ENCODE data around the gene HAND2.
A peak's percentile ranks its signal among the peaks of the same experiment; 100 is the strongest.

Gene HAND2

DNA sequence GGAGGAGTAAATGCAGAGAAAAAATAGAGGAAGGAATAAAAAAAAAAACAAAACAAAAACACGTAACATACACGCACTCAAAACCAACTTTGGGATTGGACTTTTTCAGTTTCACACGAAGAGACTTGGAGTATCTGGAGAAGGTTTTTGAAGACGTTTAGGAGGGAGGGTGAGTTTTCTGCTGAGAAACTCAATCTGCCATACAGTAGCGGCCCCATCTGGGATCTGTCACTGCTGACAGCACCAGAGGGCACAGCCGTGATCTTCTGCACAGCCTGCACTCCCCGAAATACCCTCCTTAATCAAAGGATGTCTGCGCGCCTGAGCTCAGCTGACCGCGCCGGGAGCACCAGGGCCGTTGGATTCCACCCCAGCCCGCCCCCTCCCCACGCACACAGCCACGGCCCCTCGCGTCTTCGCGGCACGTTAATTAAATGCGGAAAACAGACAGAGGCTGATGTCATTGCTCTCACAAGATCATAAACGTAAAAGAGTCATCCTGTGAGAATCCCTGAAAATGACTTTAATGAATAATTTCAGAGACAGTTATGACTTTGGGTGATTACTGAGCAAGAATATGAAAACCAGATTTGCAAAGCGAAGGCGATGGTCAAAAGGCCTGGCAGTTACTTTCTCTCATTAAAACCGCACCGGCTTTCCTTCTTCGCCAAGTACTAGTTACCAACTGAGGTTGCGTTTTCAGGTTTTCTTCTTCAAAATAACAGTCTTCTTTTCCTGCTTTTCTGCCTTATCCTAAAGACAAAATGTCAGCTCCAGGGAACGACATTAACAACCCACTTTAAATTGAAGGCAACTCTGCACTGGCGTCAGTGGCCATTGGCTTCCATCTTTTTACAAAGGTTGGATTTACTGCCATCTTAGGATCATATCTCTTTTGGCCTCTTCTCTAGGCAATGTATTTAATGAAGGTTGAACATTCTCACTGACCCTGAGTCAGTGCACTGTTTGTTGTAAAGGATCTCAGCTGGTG lies 10.6 kb downstream of the HAND2 start:
- DNase-seq: no peak

DNA sequence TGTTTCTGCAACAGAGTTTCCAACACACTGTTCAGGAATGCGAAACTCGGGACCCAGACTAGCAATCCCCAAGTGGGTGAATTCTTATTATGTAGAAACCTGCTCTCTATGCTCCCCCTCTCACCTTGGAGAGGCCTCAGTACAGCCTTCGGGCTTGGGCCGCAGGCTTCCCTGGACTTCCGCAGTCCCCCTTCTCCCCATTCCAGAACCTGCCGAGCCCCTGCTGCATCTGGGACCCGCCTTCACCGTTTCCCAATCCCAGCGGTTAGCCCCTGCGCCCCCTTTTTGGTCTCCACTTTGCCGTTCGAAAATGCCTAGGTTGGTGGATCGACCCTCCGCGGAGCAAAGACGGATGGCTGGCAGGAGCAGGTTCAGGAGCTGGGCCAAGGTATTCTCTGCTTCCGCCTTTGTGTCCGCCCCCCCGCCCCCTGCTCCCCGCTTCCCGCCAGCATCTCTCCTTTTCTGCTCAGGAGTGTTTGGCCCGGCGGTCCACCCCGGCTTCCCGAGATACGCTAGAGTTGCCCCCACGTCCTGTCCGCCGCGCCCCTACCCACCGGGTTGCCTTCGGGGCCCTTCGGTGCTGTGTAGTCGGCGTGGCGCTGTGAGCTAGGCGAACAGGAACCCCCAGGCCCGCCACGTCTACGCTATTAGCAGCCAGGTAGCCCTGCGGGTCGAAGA lies 11.5 kb downstream of the HAND2 start:
- no peak for DNase-seq

DNA sequence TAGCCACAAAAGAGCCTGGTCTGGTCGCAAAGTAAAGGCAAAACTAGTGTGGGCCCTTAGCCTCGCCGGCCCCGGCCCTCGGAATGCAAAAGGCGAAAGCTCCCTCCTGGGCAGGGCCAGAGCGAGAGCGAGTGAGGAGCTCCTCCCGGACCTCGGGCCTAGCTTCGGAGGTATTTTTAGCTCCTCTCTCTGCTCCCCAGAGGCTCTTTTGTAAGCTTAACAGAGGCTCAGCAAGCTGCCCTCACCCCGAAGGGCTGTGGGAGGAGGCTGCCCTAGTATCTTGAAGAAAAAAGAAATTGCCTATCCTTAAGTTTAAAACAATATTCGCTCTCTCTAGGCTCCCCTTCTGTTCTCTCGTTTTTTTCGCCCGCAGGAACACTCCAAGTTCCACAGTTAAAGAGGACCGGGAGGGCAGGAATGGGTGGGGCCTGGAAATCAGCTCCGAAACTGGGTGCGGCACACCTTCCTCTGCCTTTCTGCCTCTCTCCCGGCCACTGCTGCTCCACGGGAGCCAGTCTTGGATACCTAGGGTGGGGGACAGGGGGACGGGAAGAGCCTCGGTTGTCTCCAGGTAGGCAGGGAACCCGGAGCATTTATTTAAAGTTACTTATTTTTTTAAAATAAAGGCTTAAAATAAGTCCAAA lies 12.1 kb downstream of the HAND2 start:
- DNase-seq: no peak

DNA sequence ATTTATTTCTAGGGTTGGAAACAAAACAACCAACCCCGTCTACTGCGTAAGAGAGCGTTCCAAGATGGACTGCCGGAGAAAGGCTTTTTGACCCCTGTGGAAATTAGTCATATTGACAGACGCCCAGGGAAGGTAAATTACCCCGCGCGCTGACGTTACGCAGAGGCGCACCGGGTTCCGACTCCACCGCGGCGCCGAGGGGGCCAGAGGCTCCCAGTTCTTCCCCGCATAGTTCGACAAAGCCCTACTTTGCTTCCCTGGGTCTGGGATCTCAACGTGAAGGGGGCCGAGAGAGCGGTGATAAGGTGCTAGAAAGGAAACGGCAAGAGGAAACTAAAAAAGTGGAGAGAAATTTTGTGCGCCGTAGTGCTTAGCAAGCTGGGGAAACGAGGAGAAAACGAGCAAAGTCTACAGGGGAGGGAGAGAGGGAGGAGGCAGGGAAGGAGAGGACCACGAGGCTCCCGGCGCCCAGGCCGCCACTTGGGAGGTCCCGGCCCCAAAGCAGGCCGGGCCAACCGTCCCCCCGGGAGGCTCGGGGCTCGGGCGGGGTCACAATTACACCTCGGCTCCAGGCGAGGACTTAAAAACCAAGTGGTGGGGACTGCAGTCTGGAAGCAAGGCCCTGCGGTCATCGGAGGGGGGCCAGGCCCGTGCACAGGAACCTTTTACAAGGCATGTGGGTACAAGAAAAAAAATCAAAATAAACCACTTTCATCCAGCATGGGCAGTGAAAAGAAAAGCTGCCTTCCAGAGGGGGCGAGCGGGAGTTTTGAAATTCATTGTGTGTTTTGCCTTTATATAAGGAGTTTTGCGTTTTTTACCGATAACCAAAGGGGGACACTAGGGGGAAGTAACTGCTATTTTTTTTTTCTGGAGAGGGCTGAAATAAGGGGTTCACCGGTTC lies 13.2 kb downstream of the HAND2 start:
- DNase-seq: no peak

DNA sequence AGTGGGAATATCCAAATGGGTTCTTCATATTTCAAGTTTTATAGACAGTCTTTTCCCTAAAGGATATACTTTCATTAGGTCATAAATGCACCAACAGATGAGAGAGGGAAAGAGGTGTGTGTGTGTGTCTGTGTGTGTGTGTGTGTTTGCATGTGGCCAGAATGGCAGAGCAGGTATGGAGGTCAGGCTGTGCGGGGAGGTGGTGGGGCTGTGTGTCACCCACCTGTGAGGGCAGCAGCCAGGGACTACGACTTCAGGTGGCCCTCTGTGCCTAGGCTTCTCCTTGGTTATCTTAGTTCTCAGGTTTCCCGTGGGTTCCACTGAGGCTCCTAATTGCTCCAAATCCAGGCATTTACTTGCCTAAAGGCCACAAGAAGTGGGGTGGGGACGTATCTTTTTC lies 14.6 kb downstream of the HAND2 start:
- no peak for DNase-seq

DNA sequence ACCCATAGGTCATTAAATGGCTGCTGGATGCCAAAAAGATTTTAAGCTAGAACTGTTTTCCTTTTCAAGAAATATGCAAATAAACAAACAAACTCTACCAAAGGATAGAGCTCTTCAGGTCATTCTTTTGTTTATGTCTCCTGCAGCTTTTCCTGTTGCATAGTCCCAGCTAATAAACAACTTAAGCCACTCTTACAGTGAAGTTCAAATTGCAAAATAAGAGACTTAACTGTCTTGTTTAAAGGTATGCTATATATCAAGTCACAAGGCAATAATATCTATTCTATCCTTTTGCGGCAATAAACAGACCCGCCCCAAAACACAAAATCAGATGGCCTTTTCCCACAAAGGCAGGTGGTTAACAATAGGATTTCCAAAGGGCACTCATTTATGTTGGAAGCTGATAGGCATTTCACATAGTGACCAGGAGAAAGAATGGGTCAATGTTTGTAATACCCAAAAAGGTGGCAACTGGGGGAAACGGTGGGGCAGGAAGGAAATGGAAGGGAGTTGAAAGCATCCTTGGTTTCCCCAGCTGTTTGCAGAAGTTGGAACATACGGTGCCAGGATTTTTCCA lies 15.3 kb downstream of the HAND2 start:
- no peak for DNase-seq

DNA sequence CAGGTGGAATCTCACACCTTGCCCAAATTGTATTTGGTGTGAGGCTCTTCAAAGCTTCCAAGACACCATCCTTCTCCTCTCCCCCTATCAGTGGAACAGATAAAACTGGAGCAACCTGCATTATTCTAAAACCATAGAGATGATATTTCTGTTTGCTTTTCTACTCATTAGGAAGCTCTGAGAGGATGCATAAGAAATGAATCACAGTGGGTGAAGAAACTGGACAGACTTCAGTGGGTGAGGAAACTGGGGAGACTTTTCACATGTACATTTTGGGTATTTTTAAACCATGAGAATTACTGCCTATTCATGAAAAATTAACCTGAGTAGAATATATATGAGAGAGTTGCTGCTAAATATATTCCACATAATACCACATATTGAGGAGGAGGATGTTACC lies 16.4 kb downstream of the HAND2 start:
- no peak for DNase-seq

DNA sequence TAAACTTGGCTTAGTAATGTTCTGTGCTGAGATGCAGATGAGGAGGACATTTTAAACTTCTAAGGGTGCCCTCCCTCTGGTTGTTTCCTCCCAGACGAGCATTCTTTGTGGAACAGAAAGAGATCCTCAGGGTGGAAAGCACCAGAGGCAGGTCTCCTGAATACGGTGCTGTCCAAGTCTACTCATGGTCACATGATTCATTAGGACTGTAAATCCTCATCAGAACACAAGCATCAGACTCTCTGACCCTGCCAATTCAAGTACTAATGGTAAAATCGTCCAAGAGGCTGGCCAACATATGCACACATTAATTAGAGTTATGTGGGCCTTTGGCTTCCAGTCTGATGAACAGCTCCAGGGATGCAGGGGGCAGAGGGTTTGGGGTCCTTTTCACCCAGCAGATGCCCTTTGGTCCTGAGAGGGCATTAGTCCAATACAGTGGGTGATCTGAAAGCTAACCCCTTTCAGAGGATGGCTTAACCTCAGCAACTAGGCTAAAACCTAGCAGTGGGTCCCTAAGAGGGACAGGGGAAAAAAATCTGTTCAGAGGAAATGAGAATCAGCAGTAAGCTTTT lies 18.2 kb downstream of the HAND2 start:
- no peak for DNase-seq

DNA sequence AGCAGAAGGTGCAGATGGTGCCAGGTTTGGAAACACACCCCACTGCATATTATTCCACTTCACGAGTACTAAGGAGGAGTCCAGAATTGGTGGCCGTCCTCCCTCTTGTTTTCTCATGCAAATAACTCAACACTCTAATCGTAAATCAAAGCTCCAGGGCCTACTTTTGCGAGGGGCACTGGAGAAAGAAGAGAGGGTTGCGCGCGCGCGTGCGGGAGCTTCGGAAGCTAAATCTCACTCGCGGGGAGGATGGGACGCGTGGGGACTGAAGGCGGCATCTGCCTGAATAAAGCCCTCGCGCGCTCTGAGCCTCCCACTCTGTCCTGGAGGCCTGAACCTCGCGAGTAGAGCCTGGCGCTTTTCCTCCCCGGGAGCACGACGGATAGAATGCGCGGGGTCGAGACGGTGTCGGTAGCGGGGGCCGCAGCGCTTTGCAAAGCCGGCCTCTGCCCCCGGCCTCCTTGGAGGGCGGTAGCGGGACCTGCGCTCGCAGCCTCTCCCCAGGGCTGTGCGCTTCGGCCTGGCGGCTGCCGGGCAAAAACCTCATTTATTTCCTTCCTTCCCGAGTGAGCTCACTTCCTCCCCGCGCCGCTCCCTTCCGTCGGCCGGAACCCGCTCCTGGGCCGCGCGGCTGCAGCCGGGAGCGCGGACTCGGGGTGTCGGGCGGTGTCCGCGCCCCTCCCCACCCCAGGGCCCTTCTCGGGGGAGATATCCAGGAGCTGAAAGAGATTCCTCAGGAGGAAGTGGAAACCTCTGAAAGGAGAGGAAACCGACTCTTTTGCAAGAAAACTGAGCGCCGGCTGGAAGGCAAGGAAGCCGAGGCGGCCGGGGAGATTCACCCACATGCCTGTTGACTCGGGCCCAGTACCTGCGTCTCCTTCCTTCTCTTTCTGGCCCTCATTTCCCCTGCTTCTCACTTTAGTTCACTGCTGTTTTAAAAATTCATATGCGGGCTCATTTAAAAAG lies 20.7 kb downstream of the HAND2 start:
- no peak for DNase-seq

DNA sequence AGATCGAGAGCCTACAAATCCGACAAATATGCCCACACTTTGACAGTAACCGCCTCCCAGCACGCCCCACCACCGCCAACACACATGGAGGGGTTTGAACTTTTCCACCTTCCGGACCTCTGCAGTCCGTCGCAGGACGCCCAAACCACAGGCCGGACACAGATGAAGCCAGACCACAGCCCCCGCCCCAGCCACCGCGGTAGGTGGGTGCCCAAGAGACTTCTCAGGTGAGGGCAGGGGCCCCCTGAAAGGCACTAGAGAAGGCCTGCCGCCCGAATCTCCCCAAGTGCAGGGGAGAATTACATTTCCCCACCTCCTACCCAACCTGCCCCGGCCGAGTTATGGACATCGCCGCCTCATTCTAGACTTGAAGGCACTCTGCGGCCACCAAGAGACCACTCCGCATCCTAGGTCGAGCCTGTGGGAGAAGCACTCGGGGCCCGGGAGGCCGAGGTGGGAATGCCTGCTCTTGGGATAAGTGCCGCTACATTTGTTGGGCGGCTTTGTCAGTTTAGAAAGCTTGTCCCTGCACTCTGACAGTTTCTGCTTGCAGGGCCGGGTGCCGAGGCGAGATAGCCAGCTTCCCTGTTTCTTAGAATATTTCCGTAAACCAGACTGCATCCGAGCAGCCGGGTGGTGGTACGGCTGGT lies 21.5 kb downstream of the HAND2 start:
- DNase-seq: no peak

DNA sequence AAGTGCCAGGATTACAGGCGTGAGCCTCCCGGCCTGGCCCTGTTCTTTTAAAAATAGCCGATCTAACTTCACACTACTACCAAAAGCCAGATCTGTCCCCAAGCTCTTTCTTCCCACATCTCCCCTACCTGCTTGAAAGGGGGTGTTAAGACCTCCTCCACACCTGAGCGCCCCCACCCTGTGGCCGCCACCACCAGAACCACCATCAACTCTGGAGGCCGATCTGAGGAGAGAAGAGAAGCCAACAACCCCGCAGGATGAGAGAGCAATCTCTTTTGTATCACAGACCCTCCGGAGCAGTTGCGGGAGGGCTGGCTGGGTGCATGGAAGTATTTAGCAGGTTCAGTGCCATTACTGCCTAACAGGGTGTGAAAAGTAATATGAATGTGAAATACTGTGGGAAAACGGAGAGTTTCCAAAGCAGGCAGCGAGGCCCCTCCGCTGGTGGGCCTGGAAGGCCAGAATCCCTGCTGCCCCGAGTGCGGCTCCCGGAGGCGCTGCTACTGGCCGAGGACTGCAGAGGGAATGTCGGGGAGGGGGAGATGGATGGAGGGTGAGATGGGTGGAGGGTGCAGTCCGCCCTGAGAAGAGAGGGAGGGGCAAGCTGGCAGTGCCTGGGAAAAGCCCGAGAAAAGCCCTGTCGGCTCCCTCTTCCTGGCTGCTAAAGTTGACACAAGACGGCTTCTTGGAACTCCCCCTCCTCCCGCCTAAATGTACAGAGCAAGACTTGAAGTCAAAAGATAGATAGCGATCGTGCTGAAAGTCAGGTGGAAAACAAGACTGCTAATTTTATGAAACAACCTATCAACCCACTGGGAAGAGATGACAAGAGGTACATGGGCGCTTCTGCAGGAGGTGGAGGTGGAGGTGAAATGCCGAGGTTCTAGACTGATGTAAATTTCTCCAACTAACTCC lies 22.3 kb downstream of the HAND2 start:
- DNase-seq: no peak

DNA sequence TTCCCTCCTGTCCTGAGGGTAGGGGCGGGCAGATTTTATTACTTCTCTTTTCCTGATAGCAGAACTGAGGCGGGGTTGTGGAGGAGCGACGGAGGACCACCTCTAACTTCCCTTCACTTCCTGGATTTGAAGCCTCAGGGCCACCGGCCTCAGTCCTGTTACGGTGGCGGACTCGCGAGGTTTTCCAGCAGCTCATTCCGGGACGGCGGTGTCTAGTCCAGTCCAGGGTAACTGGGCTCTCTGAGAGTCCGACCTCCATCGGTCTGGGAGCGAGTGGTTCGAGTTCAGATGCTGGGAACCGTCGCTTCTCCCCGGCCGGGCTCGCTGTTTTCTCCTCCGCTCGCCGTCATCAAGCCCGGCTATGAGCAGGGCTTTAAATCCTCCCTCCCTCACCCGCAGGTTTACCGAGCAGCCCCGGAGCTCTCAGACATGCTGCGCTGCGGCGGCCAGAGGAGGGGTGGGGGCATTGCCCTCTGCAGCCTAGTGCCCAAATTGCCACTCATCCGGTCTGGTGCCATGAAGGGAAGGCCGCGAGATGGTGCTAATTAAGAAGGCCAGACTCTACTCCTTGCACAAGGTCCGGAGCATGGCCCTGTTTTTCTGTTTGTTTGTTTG lies 23.3 kb downstream of the HAND2 start:
- DNase-seq: no peak

DNA sequence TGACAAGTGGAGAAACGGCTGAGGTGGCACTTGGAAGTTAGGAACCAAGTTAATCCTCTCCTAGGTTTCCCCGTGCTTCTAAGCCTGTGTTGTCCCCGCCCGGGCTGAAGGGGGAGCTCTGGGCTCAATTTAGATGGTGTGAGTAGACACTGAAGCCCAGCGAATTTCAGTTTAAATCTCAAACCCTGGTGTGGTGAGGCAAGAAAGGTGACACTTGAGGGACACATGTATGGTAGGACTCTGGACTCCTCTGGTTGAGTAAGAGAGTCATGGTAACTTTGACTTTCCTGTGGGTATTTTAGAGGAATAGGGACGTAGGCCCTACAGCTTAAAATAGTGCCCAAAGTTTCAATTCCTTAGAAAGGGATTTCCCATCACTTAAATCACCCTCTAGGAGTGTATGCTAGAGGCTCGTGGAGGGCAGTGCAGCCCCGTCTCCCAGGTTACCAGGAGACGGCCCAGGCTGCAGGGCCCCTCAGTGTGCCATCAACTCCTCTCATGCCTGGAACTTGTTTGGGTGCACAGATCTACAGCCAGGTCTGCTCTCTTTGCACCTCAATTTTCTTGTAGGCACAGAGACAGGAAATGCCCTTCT lies 24.0 kb downstream of the HAND2 start:
- DNase-seq: peak; percentile 17

DNA sequence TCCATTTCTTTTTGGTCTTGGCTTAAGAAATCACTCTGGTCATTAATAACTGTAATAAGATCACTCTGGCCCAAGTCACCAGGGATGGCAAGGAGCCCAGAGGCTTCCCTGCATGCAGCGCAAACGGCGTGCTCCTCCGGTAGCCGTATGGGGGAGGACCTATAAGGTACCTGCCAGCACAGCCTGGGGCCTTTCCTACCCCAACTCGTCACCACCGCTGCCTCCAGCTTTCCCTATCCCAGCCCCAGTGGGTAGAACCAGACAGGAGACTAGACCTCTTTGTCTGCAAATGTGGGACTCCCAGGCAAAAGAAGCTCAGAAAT lies 25.9 kb downstream of the HAND2 start:
- no peak for DNase-seq

DNA sequence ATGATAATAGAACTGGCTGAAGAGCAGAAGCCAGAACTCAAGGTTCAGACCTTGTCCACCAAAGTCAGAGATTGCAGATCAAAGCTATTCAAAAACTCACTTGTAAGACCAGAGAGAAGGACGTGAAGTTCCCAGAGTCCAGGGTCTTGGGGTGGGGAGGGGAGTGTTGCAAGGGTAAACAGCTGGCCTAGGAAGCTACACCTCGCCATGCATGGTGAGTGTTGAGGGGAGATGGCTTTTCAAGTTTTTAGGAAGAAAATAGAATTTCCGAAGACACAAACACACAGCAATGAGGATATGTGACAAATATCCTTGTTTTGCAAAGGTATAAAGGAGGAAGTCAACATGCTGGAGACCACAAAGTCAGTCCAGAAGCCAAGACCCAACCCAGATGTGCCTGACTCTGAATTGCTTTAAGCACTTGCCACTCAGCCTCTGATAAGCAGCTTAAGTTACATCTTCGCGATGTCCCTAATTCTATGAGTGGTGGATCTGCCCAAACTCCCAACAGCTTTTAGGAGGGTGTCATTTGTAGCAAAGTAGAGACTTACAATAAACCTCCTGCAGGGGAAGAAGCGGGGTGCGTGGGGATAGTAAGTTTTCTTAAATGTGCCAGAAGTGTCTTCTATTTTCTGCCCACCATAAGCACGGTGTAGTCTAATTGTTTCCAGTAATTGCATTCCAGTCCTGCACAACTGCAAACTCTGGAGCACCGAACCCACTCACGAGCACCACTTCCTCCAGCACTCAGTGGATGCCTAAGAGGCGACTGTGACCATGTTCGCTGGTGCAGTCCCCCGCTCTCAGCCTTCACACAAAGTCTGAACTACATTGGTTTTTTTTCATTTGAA lies 26.5 kb downstream of the HAND2 start:
- DNase-seq: no peak

DNA sequence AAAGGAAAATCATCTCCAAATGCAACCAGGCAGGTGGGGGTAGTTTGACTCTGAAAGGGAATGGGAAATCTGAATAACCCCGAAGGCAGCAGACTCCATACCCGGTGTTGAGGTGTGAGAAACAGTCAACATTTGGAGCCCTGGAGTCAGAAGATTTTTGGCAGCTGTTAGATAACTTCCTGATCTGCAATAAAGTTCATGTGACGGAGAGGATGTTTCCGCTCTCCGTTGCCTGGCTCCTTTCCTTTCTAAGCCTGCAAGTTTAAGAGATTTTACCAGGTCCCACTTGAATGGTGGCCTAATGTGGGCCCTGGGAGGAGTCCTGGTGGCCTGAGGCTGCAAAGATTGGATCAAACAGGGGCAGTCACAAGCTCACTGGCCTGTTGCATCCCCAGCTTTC lies 27.7 kb downstream of the HAND2 start:
- no peak for DNase-seq

DNA sequence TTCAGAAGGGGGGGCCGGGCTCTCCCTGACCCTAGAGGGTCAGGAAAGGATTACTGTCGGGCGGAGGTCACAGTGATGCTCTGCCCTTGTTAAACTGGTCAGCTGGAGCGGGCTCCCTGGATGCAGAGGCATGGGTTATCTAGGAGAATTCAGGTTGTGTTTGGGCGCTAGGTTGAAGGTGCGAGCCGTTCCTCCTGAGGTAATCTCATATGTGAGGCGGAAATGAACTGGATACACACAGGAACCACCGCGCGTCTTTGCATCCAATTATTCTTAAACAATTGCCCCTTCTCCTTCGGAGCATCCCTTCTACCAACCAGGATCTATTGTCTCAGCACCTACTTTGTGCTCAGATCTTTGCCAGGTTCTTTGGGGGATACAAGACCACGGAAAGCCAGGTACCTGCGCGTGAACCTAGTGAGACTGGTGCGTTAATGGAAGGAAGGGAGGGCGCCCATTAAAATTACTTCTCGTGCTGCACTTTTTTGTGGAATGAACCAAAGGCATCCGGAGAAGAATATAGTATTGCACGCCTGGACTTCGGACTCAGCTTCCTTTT lies 28.4 kb downstream of the HAND2 start:
- no peak for DNase-seq

Measured in NCI-H1417 treated with DMSO at 0.1 percent for 48 hours (cell line).